ENCODE results near the gene OIP5. TPM values are rescaled to one million over a fixed set of nuclear protein-coding genes. Genes with fewer than 3 reads are reported as not detected.

The OIP5 gene
- total RNA-seq, 1 experiment from 2014 or later: 40.3 TPM

DNA sequence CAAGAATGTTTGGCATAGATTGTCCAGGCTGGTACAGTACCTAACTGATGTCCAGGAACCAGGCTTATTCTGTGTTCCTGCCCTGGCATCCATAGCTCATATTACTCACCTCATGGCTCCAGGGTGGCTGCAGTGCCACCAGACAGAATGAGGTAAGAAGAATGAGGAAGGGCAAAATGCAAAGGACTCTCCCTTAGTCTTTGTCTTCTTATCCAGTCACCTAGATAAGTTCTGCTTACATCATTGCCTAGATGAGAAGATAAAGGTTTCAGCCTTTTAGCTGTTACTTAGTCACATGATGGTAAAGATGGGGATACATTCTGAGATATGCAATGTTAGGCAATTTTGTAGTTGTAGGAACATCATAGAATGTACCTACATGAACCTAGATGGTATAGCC lies 55.6 kb downstream of the OIP5 start:
- H2AFZ ChIP-seq (ENCODE audit: low read length): no peak overlapping the region
- H3K27me3 ChIP-seq (ENCODE audit: low read length): no peaks in the 10 kb centered on the region
- H3K9ac ChIP-seq (ENCODE audit: low read length): no peak overlapping the region
- no peak overlapping the region for H3K27ac ChIP-seq (ENCODE audit: low read length)
- H3K9me3 ChIP-seq (ENCODE audit: low read length): no peaks in the 10 kb centered on the region
- no peaks in the 10 kb centered on the region for H3K9me2 ChIP-seq (replicated peaks; ENCODE audit: low read length)
- no peak overlapping the region for H3K4me3 ChIP-seq (ENCODE audit: low read length)
- H3K36me3 ChIP-seq (ENCODE audit: low read depth, low read length): peaks cover 13% of the 10 kb centered on the region; the same call in 1 of the 2 replicates
- no TSS peak for BruUV-seq (replicated peaks)
- H3F3A ChIP-seq (ENCODE audit: low read length, unreplicated experiment): no peaks in the 10 kb centered on the region
- DNase-seq (no peak), ATAC-seq (no peak)
- POLR2A ChIA-PET (ENCODE audit: unreplicated experiment): no interaction called here
- intact Hi-C loops (cut with micrococcal nuclease): no loop called here
- no peaks in the 10 kb centered on the region for H3K79me2 ChIP-seq (ENCODE audit: low read length)
- peaks cover 10% of the 10 kb centered on the region for H3K4me1 ChIP-seq (ENCODE audit: insufficient read depth, low read length)
- TF ChIP-seq EZH2phosphoT487 (IDR thresholded peaks at IDR 0.05; ENCODE audit: borderline replicate concordance, low read length) (no peak), EZH2 (IDR thresholded peaks at IDR 0.05; ENCODE audit: low read length, unreplicated experiment) (no peak)
- TF ChIP-seq, protein P1, sequence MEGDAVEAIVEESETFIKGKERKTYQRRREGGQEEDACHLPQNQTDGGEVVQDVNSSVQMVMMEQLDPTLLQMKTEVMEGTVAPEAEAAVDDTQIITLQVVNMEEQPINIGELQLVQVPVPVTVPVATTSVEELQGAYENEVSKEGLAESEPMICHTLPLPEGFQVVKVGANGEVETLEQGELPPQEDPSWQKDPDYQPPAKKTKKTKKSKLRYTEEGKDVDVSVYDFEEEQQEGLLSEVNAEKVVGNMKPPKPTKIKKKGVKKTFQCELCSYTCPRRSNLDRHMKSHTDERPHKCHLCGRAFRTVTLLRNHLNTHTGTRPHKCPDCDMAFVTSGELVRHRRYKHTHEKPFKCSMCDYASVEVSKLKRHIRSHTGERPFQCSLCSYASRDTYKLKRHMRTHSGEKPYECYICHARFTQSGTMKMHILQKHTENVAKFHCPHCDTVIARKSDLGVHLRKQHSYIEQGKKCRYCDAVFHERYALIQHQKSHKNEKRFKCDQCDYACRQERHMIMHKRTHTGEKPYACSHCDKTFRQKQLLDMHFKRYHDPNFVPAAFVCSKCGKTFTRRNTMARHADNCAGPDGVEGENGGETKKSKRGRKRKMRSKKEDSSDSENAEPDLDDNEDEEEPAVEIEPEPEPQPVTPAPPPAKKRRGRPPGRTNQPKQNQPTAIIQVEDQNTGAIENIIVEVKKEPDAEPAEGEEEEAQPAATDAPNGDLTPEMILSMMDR (conservative IDR thresholded peaks at IDR 0.05; ENCODE audit: low read depth, low read length): no peak
- no peak overlapping the region for H3K4me2 ChIP-seq (ENCODE audit: low read length)
- CTCF ChIA-PET: interaction anchor here (0.6 kb wide), 1 partner anchor 11 kb away, joined by 4 read pairs; no protein-coding TSS in a partner anchor
- H4K20me1 ChIP-seq (ENCODE audit: low read length): no peaks in the 10 kb centered on the region

DNA sequence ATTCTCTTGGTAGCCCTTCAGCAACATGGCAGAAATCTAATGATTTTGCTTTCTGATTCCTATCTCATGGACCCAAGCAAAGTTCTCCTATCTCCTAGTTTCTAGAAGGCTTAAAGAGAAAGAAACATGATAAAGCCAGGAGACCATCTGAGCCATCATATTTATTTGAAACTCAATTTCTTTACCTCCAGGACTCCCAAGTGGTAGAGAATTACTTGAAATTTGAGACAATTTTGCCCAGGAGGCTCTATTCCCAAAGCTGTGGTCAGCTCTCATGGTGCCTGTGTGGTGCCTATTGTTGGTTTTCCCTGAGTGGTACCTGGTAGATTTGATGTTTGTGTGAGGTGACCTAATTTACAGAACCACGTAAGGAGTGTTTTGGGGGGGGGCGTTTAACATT lies 62.5 kb downstream of the OIP5 start:
- BruUV-seq (replicated peaks): no TSS peak
- H3K36me3 ChIP-seq (ENCODE audit: low read depth, low read length): peaks cover 10% of the 10 kb centered on the region; the same call in 1 of the 2 replicates
- H3K27me3 ChIP-seq (ENCODE audit: low read length): no peaks in the 10 kb centered on the region
- no peak for TF ChIP-seq EZH2 (IDR thresholded peaks at IDR 0.05; ENCODE audit: low read length, unreplicated experiment)
- TF ChIP-seq EZH2phosphoT487 (IDR thresholded peaks at IDR 0.05; ENCODE audit: borderline replicate concordance, low read length): no peak
- TF ChIP-seq, protein P1 (conservative IDR thresholded peaks at IDR 0.05; ENCODE audit: low read depth, low read length): no peak
- no peak overlapping the region for H3K4me3 ChIP-seq (ENCODE audit: low read length)
- DNase-seq: no peak
- no peaks in the 10 kb centered on the region for H3F3A ChIP-seq (ENCODE audit: low read length, unreplicated experiment)
- H3K9me3 ChIP-seq (ENCODE audit: low read length): no peaks in the 10 kb centered on the region
- no peaks in the 10 kb centered on the region for H3K9me2 ChIP-seq (replicated peaks; ENCODE audit: low read length)
- no peak overlapping the region for H3K27ac ChIP-seq (ENCODE audit: low read length)
- H3K9ac ChIP-seq (ENCODE audit: low read length): no peak overlapping the region
- no peaks in the 10 kb centered on the region for H3K4me1 ChIP-seq (ENCODE audit: insufficient read depth, low read length)
- H2AFZ ChIP-seq (ENCODE audit: low read length): no peak overlapping the region
- no peaks in the 10 kb centered on the region for H3K79me2 ChIP-seq (ENCODE audit: low read length)
- no peak for ATAC-seq
- H4K20me1 ChIP-seq (ENCODE audit: low read length): no peaks in the 10 kb centered on the region
- intact Hi-C loops (cut with micrococcal nuclease): no loop called here
- ChIA-PET POLR2A (ENCODE audit: unreplicated experiment) (no interaction called here), CTCF (no interaction called here)
- no peak overlapping the region for H3K4me2 ChIP-seq (ENCODE audit: low read length)

DNA sequence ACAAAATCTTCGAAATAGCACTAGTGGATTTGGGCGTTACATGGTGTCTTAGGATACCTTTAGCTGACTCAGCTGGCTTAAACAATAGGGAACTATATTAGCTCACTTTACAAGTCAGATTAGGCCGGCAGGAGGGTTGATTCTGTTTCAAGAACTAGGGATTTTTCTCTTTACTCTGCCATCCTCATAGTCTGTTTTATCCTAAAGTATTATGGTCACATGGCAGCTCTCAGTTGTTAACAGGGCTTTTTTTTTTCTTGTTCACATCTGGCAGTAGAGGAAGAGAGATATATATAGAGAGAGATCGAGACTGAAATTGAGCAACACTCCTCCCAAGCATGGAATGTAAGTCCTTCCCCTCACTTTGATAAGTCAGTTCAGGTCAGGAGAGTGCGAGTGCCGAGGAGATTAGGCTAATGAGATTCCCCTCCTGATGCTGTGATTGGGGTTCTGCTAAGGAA lies 68.5 kb downstream of the OIP5 start:
- no peak overlapping the region for H3K27ac ChIP-seq (ENCODE audit: low read length)
- H3F3A ChIP-seq (ENCODE audit: low read length, unreplicated experiment): no peaks in the 10 kb centered on the region
- no peaks in the 10 kb centered on the region for H3K9me3 ChIP-seq (ENCODE audit: low read length)
- ChIA-PET POLR2A (ENCODE audit: unreplicated experiment) (no interaction called here), CTCF (no interaction called here)
- no peak overlapping the region for H3K4me3 ChIP-seq (ENCODE audit: low read length)
- BruUV-seq (replicated peaks): no TSS peak
- ATAC-seq (no peak), DNase-seq (no peak)
- intact Hi-C loops (cut with micrococcal nuclease): no loop called here
- no peak overlapping the region for H3K9ac ChIP-seq (ENCODE audit: low read length)
- H3K79me2 ChIP-seq (ENCODE audit: low read length): no peaks in the 10 kb centered on the region
- peaks cover 13% of the 10 kb centered on the region; the same call in 1 of the 2 replicates for H3K36me3 ChIP-seq (ENCODE audit: low read depth, low read length)
- H2AFZ ChIP-seq (ENCODE audit: low read length): no peak overlapping the region
- H3K9me2 ChIP-seq (replicated peaks; ENCODE audit: low read length): no peaks in the 10 kb centered on the region
- no peak overlapping the region for H3K4me2 ChIP-seq (ENCODE audit: low read length)
- H3K4me1 ChIP-seq (ENCODE audit: insufficient read depth, low read length): peaks cover 12% of the 10 kb centered on the region
- no peaks in the 10 kb centered on the region for H4K20me1 ChIP-seq (ENCODE audit: low read length)
- TF ChIP-seq, protein P1 (conservative IDR thresholded peaks at IDR 0.05; ENCODE audit: low read depth, low read length): no peak
- H3K27me3 ChIP-seq (ENCODE audit: low read length): no peaks in the 10 kb centered on the region

All from PC-3 (cell line).